ENCODE data around the gene NFIC. TPM values are rescaled to one million over a fixed set of nuclear protein-coding genes. Genes with fewer than 3 reads are reported as not detected.

NFIC gene
- polyA plus RNA-seq, 1 of the 3 experiments (the other 2 are of a cell fraction), result 7.2 TPM

- Histone ChIP-seq H3K9ac (no peak overlapping the region), H3K27me3 (ENCODE audit: insufficient read depth) (no peaks in the 10 kb centered on the region), H3K4me1 (ENCODE audit: control insufficient read depth in 1 of 2, insufficient read depth in 2 of 2, low read depth in 1 of 2, low read length in 1 of 2) (peaks cover 4 to 7% of the 10 kb centered on the region in 2 experiments; a peak in 2 of 4 replicates), H3K36me3 (replicated peaks in 1 of 2; ENCODE audit: control insufficient read depth in 1 of 2, insufficient read depth in 2 of 2, low read length in 1 of 2) (peaks cover 6 to 12% of the 10 kb centered on the region in 2 experiments), H3K27ac (ENCODE audit: low read depth in 2 of 2, low read length in 1 of 2) (no peak overlapping the region), H3K9me3 (no peaks in the 10 kb centered on the region), H3K4me2 (no peak overlapping the region), H3K4me3 (ENCODE audit: low read depth in 2 of 2, low read length in 1 of 2) (no peak overlapping the region), H4K20me1 (ENCODE audit: insufficient read depth) (0 out of 2 replicates have a peak, but pooled peaks cover 3% of the 10 kb centered on the region), H3K9me2 (no peaks in the 10 kb centered on the region), H3F3A (replicated peaks; ENCODE audit: insufficient read depth) (peaks cover 8% of the 10 kb centered on the region), H3K79me2 (ENCODE audit: insufficient read depth) (0 out of 2 replicates have a peak, but pooled peaks cover 6% of the 10 kb centered on the region), H2AFZ (ENCODE audit: low read depth) (no peak overlapping the region)
- 92% methylated on average over 30 of the region's 31 CpGs for WGBS (ENCODE audit: low lambda C conversion rate)
- TF ChIP-seq FOXJ3 (CRISPR knock-in tag; IDR thresholded peaks at IDR 0.05) (no peak), MEF2A (IDR thresholded peaks at IDR 0.05; ENCODE audit: borderline replicate concordance, low read depth) (no peak), TEAD4 (IDR thresholded peaks at IDR 0.05; ENCODE audit: borderline replicate concordance, insufficient read depth) (no peak), TAF1 (IDR thresholded peaks at IDR 0.05; ENCODE audit: borderline replicate concordance, low read depth, low read length) (no peak), RCOR1 (IDR thresholded peaks at IDR 0.05; ENCODE audit: low read length) (no peak), NRF1 (IDR thresholded peaks at IDR 0.05; ENCODE audit: low read depth, low read length) (no peak), MXI1 (IDR thresholded peaks at IDR 0.05; ENCODE audit: low read depth, low read length) (no peak), CTCF (IDR thresholded peaks at IDR 0.05) (no peak), RXRA (IDR thresholded peaks at IDR 0.05; ENCODE audit: borderline replicate concordance, low read depth) (no peak)
- CTCF ChIA-PET, result interaction anchor here (1.3 to 1.7 kb wide), 2 partner anchors 8 to 25 kb away, joined by 4 to 7 read pairs; no protein-coding TSS in a partner anchor
- no peak for DNase-seq
- POLR2A ChIA-PET, result no interaction called here
Measured at GRCh38 chr19:3464587-3465235, 98.3 kb downstream of the NFIC start.

GRCh38 chr19:3465552-3465951 lies 99.2 kb downstream of the NFIC start:
- CTCF ChIA-PET, result interaction anchor here (1.0 kb wide), 1 partner anchor 161 kb away, joined by 10 read pairs; no protein-coding TSS in a partner anchor
- no peak overlapping the region for H3K4me3 ChIP-seq (ENCODE audit: low read depth in 2 of 2, low read length in 1 of 2)
- POLR2A ChIA-PET, result no interaction called here
- no peak overlapping the region for H2AFZ ChIP-seq (ENCODE audit: low read depth)
- no peaks in the 10 kb centered on the region for H4K20me1 ChIP-seq (ENCODE audit: insufficient read depth)
- WGBS (ENCODE audit: low lambda C conversion rate), result 100% methylated on average over 4 of the region's 7 CpGs
- H3K9me3 ChIP-seq, result no peaks in the 10 kb centered on the region
- H3K79me2 ChIP-seq (ENCODE audit: insufficient read depth), result 0 out of 2 replicates have a peak, but pooled peaks cover 6% of the 10 kb centered on the region
- H3K27ac ChIP-seq (ENCODE audit: low read depth in 2 of 2, low read length in 1 of 2), result no peak overlapping the region
- H3K27me3 ChIP-seq (ENCODE audit: insufficient read depth), result no peaks in the 10 kb centered on the region
- no peaks in the 10 kb centered on the region for H3K9me2 ChIP-seq
- TF ChIP-seq SMC3 (IDR thresholded peaks at IDR 0.05; ENCODE audit: low read depth, low read length) (no peak), JUND (IDR thresholded peaks at IDR 0.05) (no peak), USF2 (IDR thresholded peaks at IDR 0.05; ENCODE audit: borderline replicate concordance, low read depth, low read length) (no peak), RAD21 (IDR thresholded peaks at IDR 0.05; ENCODE audit: low read length) (no peak), MXI1 (IDR thresholded peaks at IDR 0.05; ENCODE audit: low read depth, low read length) (no peak), NRF1 (IDR thresholded peaks at IDR 0.05; ENCODE audit: low read depth, low read length) (no peak), FOSL2 (IDR thresholded peaks at IDR 0.05; ENCODE audit: borderline replicate concordance, low read depth) (no peak), PBX3 (IDR thresholded peaks at IDR 0.05) (no peak)
- H3K4me1 ChIP-seq (ENCODE audit: control insufficient read depth in 1 of 2, insufficient read depth in 2 of 2, low read depth in 1 of 2, low read length in 1 of 2), result peaks cover 0 to 2% of the 10 kb centered on the region in 2 experiments; a peak in 1 of 4 replicates
- H3F3A ChIP-seq (replicated peaks; ENCODE audit: insufficient read depth), result peaks cover 15% of the 10 kb centered on the region
- H3K4me2 ChIP-seq, result no peak overlapping the region
- peaks cover 6 to 12% of the 10 kb centered on the region in 2 experiments for H3K36me3 ChIP-seq (replicated peaks in 1 of 2; ENCODE audit: control insufficient read depth in 1 of 2, insufficient read depth in 2 of 2, low read length in 1 of 2)
- H3K9ac ChIP-seq, result no peak overlapping the region
- DNase-seq, result no peak

All from SK-N-SH (cell line).